GM12873 (cell line): ENCODE measurements around the gene MAP3K10.

ENCODE experiments used
- TF ChIP-seq, protein P1 (sequence below): IDR thresholded peaks from 2 replicates; pipeline ENCODE4 v1.5.1; 2012; ENCODE audit warnings: low read depth, mild to moderate bottlenecking, moderate library complexity, low read length, control low read depth; ENCODE audit not compliant: insufficient read depth; ENCODE audit errors: missing control alignments

Gene MAP3K10

DNA sequence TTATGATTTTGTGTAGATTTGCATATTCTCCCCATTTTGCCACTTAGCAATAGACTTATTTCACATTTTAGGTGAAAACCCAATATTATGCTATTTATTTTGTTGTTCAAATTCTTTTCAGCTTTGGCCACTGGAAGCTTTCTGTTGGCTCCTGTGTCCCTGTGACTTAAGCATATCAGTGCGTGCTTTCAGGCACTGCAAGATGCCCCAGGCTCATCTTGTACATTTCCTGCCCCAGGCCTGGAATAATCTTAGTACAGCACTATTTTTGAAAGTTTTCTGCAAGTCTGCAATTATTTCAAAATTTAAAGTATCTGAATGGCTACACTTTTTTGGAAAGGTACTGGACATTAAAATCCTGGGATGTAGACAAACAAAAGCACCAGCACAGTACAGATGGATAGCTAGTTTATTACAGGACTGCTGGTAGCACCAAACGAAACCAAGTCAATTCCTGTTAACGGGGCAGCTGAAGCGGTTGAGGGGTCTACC is 38.7 kb downstream of the MAP3K10 start:
- TF ChIP-seq, protein P1, sequence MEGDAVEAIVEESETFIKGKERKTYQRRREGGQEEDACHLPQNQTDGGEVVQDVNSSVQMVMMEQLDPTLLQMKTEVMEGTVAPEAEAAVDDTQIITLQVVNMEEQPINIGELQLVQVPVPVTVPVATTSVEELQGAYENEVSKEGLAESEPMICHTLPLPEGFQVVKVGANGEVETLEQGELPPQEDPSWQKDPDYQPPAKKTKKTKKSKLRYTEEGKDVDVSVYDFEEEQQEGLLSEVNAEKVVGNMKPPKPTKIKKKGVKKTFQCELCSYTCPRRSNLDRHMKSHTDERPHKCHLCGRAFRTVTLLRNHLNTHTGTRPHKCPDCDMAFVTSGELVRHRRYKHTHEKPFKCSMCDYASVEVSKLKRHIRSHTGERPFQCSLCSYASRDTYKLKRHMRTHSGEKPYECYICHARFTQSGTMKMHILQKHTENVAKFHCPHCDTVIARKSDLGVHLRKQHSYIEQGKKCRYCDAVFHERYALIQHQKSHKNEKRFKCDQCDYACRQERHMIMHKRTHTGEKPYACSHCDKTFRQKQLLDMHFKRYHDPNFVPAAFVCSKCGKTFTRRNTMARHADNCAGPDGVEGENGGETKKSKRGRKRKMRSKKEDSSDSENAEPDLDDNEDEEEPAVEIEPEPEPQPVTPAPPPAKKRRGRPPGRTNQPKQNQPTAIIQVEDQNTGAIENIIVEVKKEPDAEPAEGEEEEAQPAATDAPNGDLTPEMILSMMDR, result no peak

- TF ChIP-seq, protein P1, result no peak
These were observed 39.8 kb downstream of the MAP3K10 start for GRCh38 chr19:40231057-40231456.

DNA sequence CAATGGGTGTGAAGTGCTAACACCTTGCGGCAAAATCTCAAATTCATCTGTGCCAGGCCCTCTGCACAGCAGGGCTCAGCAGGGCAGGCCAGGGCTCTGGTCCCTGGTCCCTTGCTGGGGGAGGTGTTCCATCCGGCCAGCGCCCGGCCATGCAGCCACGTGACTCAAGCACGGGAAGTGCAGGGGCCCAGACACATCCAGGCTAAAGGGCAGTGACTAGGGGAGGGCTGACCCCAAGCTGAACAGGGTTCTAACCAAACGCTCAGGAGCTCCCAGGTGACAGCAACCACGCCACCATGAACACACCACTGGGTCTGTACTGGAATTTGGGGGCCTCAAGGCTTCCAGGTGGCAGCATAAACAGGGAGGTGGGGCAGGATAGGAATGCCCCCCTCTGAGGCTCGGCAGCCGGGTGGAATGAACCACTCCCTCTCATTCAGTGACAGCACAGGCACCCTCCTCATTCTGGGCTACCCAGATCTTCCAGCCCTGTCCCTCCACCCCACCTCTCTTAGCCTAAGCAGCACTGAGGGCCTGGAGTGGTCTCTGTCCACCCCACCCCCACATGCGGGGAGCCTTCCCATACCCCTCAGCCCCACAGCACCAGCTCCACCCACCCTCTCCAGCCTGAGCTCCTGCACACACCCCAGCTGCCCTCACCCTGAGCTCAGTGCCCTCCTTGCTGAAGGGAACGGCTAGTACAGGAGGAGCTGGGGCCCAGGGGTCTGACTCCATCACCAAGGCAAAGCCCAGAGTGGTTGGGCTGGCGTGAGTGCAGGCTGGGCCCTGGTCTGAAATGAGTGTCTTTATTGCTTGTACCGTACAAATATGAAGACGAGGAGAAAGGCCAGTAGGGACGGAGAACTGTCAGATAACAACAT is 40.6 kb downstream of the MAP3K10 start:
- TF ChIP-seq, protein P1, result no peak

- TF ChIP-seq, protein P1, result no peak
These were observed 41.3 kb downstream of the MAP3K10 start for GRCh38 chr19:40232479-40232878.

DNA sequence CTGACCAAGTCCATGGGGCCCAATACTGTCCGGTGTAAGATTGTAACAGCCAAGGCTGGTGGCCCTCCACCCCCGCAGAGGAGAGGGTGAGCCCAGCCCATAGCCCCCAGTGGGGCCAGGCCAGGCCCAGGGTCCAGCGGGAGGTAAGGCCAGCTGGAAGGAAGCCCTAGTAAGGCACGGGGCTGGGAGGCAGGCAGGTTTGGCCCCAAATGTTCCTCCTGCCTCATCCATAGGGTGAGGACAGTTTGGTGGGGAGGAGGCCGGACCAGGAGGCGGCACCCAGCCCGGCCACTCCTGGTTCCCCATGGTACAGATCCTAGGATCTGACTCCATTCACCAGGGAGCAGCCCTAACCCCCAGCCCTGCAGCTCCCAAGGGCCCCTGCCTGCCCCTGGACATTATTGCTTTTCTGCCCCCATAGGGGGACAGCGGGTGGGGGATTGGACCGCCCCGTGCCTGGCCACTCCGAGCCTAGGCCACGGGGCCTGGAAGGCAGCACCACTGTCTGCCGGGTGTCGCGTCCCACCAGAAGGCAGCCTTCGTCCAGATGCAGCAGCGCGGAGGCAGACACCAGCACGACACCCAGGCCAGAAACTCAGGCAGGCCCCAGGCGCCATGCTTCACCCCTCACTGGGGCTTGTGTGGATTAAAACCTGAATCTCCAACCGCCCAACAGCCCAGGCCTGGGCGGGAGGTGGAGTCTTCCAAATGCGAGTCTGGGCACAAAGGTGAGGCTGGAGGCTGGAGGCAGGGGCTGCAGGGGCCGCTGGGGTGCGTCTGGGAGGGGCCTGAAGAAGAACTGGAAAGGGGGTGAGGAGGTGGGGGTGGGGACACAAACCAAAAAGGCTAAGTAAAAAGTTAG is 42.0 kb downstream of the MAP3K10 start:
- TF ChIP-seq, protein P1, result no peak

DNA sequence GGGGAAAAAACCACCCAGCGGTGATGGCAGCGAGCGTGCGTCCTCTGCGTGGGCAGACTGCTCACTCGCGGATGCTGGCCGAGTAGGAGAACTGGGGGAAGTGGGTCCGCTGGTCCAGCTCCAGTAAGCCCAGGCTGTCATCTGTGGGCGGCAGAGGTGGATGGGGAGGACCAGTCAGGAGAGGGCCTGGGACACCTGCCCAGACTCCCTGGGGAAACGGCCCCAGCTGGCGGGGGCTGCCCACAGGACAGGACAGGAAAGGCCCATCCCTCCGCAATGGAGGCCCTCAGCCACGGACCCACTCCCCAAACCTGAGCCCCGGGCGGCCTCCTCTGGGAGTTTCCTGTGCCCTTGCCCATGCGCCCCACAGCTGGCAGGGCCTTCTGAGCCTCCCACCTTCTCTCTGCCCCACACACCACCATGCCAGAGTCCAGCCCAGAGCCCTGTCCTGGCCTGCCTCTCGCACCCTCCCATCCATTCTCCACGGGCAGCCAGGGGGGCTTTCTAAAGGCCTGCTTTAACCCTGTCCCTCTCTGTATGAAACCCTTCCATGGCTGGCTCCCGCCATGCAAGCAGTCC is 42.7 kb downstream of the MAP3K10 start:
- TF ChIP-seq, protein P1, result no peak
